Vagina (tissue), 2 donors: ENCODE results near the gene IKBKE.

Experiments
- POLR2A ChIP-seq, 2 donors: fragments of 450-650 bp; IDR thresholded peaks; one replicate each; pipeline ENCODE4 v1.6.1; 2017; ENCODE audit warnings: antibody characterized with exemption in 2 of 2, mild to moderate bottlenecking in 2 of 2, moderate library complexity in 2 of 2
- POLR2AphosphoS5 ChIP-seq, 2 donors: sonication (generic); formaldehyde crosslinking; IDR thresholded peaks; one replicate each; pipeline ENCODE4 v1.9.0; 2017; ENCODE audit warnings: antibody characterized with exemption in 2 of 2, mild to moderate bottlenecking in 2 of 2, low read depth in 1 of 2; ENCODE audit not compliant: insufficient read depth in 1 of 2

- no peak for TF ChIP-seq POLR2A (IDR thresholded peaks at IDR 0.05)
- no peak for TF ChIP-seq POLR2AphosphoS5 (IDR thresholded peaks at IDR 0.05; ENCODE audit: insufficient read depth in 1 of 2, low read depth in 1 of 2)
Observed at GRCh38 chr1:206488466-206488865, 18.2 kb downstream of the IKBKE start.
